Mesendoderm (in vitro differentiated cells): ENCODE results near the gene DRG1. TPM values are rescaled to one million over a fixed set of nuclear protein-coding genes. Genes with fewer than 3 reads are reported as not detected.

Source experiments
- DNase-seq: peaks from one replicate; pipeline ENCODE4 v3.0.0; 2013
- H2AK5ac ChIP-seq: 2 replicates; pipeline ENCODE4 v1.6.1; 2013; ENCODE audit warnings: low read length, inconsistent platforms
- H2BK120ac ChIP-seq: 2 replicates; pipeline ENCODE4 v1.6.1; 2013; ENCODE audit warnings: low read depth, mild to moderate bottlenecking, low read length, moderate library complexity, mixed read lengths
- H2BK15ac ChIP-seq: replicated peaks from 2 replicates; pipeline ENCODE4 v1.6.1; 2013; ENCODE audit warnings: low read depth, mild to moderate bottlenecking, moderate library complexity
- H2BK5ac ChIP-seq: 2 replicates; pipeline ENCODE4 v1.6.1; 2013; ENCODE audit warnings: low read length, inconsistent platforms
- H3K18ac ChIP-seq: 2 replicates; pipeline ENCODE4 v1.6.1; 2013; ENCODE audit warnings: mild to moderate bottlenecking, low read length, mixed read lengths
- H3K23ac ChIP-seq: one replicate; pipeline ENCODE4 v1.6.1; 2013; ENCODE audit warnings: low read length
- H3K27ac ChIP-seq: 2 replicates; pipeline ENCODE4 v1.5.1; 2013; ENCODE audit warnings: low read depth, mild to moderate bottlenecking, inconsistent platforms, low read length, moderate library complexity
- H3K27me3 ChIP-seq: 2 replicates; pipeline ENCODE4 v1.6.1; 2013; ENCODE audit warnings: low read length, control low read depth, mild to moderate bottlenecking, inconsistent platforms; ENCODE audit not compliant: insufficient read depth, poor library complexity
- H3K36me3 ChIP-seq: 2 replicates; pipeline ENCODE4 v1.6.1; 2013; ENCODE audit warnings: low read length, inconsistent platforms; ENCODE audit not compliant: control insufficient read depth, insufficient read depth
- H3K4ac ChIP-seq: one replicate; pipeline ENCODE4 v1.6.1; 2013; ENCODE audit warnings: low read depth, mild to moderate bottlenecking, low read length, moderate library complexity
- H3K4me1 ChIP-seq: 2 replicates; pipeline ENCODE4 v1.6.1; 2013; ENCODE audit warnings: low read depth, low read length, inconsistent platforms; ENCODE audit not compliant: control insufficient read depth
- H3K4me2 ChIP-seq: 2 replicates; pipeline ENCODE4 v1.6.1; 2013; ENCODE audit warnings: low read length
- H3K4me3 ChIP-seq: 2 replicates; pipeline ENCODE4 v1.5.1; 2013; ENCODE audit warnings: mild to moderate bottlenecking, low read length
- H3K56ac ChIP-seq: one replicate; pipeline ENCODE4 v1.6.1; 2013; ENCODE audit warnings: low read length
- H3K79me1 ChIP-seq: 2 replicates; pipeline ENCODE4 v1.6.1; 2013; ENCODE audit warnings: low read length, inconsistent platforms
- H3K79me2 ChIP-seq: 2 replicates; pipeline ENCODE4 v1.6.1; 2013; ENCODE audit warnings: mild to moderate bottlenecking, low read length; ENCODE audit not compliant: control insufficient read depth, insufficient read depth
- H3K9ac ChIP-seq: 2 replicates; pipeline ENCODE4 v1.6.1; 2013; ENCODE audit warnings: low read length, inconsistent platforms
- H4K5ac ChIP-seq: one replicate; pipeline ENCODE4 v1.6.1; 2013; ENCODE audit warnings: low read length
- H4K8ac ChIP-seq: one replicate; pipeline ENCODE4 v1.6.1; 2013; ENCODE audit warnings: low read depth, mild to moderate bottlenecking, control low read depth, low read length, moderate library complexity
- WGBS: extraction: QIAGEN DNeasy Blood & Tissue Kit; methylation state at CpG from one replicate; pipeline ENCODE4 v1.1.7; 2013; ENCODE audit warnings: low lambda C conversion rate, missing lambda C conversion rate; ENCODE audit not compliant: insufficient coverage; ENCODE audit errors: extremely low coverage; 5-methylcytosine and 5-hydroxymethylcytosine counted together
- polyA plus RNA-seq, 2 experiments: library from polyadenylated mRNA; stranded (reverse); fragments of 200-250 nt; gene quantifications; one replicate each; pipeline ENCODE4 v1.2.3, GENCODE V29; 2013

DRG1 gene, protein sequence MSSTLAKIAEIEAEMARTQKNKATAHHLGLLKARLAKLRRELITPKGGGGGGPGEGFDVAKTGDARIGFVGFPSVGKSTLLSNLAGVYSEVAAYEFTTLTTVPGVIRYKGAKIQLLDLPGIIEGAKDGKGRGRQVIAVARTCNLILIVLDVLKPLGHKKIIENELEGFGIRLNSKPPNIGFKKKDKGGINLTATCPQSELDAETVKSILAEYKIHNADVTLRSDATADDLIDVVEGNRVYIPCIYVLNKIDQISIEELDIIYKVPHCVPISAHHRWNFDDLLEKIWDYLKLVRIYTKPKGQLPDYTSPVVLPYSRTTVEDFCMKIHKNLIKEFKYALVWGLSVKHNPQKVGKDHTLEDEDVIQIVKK
- 102 TPM for polyA plus RNA-seq (2013, experiment 1 of 2)
- polyA plus RNA-seq (2013, experiment 2 of 2) = 102 TPM

DNA sequence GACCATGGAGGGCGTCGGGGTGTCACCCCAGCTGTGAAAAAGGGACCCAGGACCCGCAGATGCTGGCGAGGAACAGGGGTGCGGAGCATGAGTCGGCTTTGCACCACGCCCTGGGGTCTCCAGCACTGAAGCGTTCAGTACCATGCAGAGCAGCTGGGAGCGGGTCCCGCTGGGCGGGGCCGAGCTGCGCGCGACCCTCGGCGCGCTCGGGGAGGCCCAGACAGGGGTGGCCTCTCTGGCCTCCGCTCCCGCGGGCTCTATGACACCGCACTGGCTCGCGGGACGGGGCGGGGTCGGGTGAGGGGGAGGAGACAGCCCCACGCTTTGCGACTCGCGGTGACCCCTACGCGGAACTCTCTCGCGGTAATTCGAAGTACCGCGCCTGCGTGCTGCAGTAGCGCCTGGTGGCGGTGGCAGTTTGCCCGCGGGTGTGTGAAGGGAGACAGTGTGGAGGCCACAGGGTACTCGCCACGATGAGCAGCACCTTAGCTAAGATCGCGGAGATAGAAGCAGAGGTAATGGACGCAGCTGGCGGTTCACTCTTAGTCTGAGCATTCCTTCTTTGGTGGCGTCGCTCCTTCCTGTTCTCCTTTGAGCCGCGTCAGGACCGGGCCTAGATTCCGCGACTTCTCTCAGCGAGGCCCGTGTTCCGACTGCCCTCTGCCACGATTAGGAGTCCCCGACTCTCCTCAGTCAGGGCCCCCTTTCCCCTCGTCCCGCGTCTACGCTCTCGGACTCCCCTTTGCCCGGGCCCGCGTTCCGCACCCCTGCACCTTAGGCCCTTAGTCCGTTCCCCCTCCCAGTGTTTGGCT, at the start of gene DRG1:
Gene DRG1 (plus strand): TSS at position 394 of the 812 bp plus-strand sequence. CDS start 80 bp downstream, at position 474.
- Histone ChIP-seq H3K4me1 (no peaks in the 10 kb centered on the region), H2BK120ac (no peak within 1 kb of the TSS), H3K27me3 (no peaks in the 10 kb centered on the region), H4K5ac (no peak within 1 kb of the TSS), H3K79me2 (peaks cover 27% of the 10 kb centered on the region), H3K56ac (peak within 1 kb of the TSS; percentile 92), H4K8ac (peak within 1 kb of the TSS; percentile 88), H3K23ac (no peak within 1 kb of the TSS), H3K9ac (peak within 1 kb of the TSS; percentile 86), H3K18ac (peak within 1 kb of the TSS; percentile 85), H3K4me2 (peak within 1 kb of the TSS; percentile 51), H3K27ac (peak within 1 kb of the TSS; percentile 20), H3K79me1 (peaks cover 7% of the 10 kb centered on the region), H3K36me3 (peaks cover 3% of the 10 kb centered on the region), H2BK15ac (no peak within 1 kb of the TSS), H2AK5ac (no peak within 1 kb of the TSS), H2BK5ac (peak within 1 kb of the TSS; percentile 16), H3K4ac (peak within 1 kb of the TSS; percentile 22), H3K4me3 (peak within 1 kb of the TSS; percentile 40)
- WGBS = no CpG with 5 or more reads among the region's 72 CpGs
- peak; percentile 98 for DNase-seq

DNA sequence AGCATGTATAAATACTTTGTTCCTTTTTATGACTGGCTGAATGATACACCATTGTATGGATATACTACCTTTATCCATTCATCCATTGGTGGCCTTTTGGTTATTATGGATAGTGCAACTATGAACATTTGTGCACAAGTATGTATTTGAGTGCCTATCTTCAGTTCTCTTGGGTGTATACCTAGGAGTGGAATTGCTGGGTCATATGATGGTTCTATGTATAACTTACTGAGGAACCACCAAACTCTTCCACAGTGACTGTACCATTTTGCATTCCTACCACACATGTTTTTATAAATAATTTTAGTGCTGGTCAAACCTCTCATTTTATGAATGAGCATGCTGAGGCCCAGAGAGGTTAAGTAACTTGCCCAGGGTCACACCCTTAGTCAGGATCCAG, 49.4 kb upstream of the DRG1 start:
- H3K79me2 ChIP-seq = peaks cover 9% of the 10 kb centered on the region
- DNase-seq = no peak
- no peak overlapping the region for H3K27ac ChIP-seq
- H3K23ac ChIP-seq = no peak overlapping the region
- no peak overlapping the region for H3K18ac ChIP-seq
- H3K27me3 ChIP-seq = no peaks in the 10 kb centered on the region
- H3K56ac ChIP-seq = no peak overlapping the region
- H2BK5ac ChIP-seq = no peak overlapping the region
- H3K4ac ChIP-seq = no peak overlapping the region
- peaks cover 2% of the 10 kb centered on the region for H3K4me1 ChIP-seq
- no peak overlapping the region for H4K8ac ChIP-seq
- H2BK120ac ChIP-seq = no peak overlapping the region
- H2AK5ac ChIP-seq = no peak overlapping the region
- no peak overlapping the region for H3K4me2 ChIP-seq
- H3K79me1 ChIP-seq = peaks cover 3% of the 10 kb centered on the region
- H4K5ac ChIP-seq = no peak overlapping the region
- no peak overlapping the region for H3K4me3 ChIP-seq
- no peak overlapping the region for H2BK15ac ChIP-seq
- H3K9ac ChIP-seq = no peak overlapping the region
- H3K36me3 ChIP-seq = no peaks in the 10 kb centered on the region

DNA sequence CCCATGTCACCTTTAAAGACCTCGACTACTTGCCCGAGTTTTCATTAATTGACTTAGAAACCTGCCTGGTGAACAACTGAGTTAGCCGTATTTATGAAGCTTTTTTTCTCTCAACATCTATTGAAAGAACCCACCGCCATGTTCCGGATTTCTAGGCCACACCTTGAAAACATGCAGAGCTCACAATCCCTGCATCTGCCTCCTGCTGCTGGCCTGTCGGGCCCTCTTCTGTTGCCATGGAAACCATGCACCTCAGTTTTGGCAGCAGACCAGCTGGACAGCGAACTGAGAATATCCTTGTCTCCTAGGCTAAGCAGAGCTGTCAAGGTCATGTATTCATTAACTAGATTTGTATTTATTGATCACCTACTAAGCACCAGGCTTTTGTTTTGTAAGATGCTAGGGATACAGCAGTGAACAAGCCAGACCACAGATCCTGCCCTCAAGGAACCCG, 49.0 kb upstream of the DRG1 start:
- no peak overlapping the region for H4K8ac ChIP-seq
- H3K9ac ChIP-seq = no peak overlapping the region
- H3K36me3 ChIP-seq = no peaks in the 10 kb centered on the region
- H3K23ac ChIP-seq = no peak overlapping the region
- H3K4me1 ChIP-seq = peaks cover 2% of the 10 kb centered on the region
- peaks cover 1% of the 10 kb centered on the region for H3K79me1 ChIP-seq
- H3K18ac ChIP-seq = no peak overlapping the region
- H2BK15ac ChIP-seq = no peak overlapping the region
- no peak overlapping the region for H4K5ac ChIP-seq
- no peak overlapping the region for H3K4me2 ChIP-seq
- no peaks in the 10 kb centered on the region for H3K27me3 ChIP-seq
- no peak overlapping the region for H2BK120ac ChIP-seq
- no peak overlapping the region for H3K4ac ChIP-seq
- H3K27ac ChIP-seq = no peak overlapping the region
- peak; percentile 66 for DNase-seq
- no CpG with 5 or more reads among the region's 8 CpGs for WGBS
- H3K56ac ChIP-seq = no peak overlapping the region
- no peak overlapping the region for H2BK5ac ChIP-seq
- H2AK5ac ChIP-seq = no peak overlapping the region
- H3K4me3 ChIP-seq = no peak overlapping the region
- peaks cover 4% of the 10 kb centered on the region for H3K79me2 ChIP-seq

DNA sequence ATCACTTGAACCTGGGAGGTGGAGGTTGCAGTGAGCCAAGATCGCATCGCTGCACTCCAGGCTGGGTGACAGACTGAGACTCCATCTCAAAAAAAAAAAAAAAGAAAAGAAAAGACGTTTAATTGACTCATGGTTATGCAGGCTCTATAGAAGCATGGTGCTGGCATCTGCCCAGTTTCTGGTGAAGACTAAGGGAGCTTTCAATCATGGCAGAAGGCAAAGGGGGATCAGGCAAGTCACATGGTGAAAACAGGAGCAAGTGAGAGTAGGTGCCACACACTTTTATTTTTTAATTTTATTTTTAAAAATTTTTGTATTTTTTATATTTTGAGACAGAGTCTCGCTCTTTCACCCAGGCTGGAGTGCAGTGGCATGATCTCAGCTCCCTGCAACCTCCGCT, 44.9 kb upstream of the DRG1 start:
- Histone ChIP-seq H3K36me3 (no peaks in the 10 kb centered on the region), H3K79me1 (no peaks in the 10 kb centered on the region), H4K5ac (no peak overlapping the region), H3K18ac (no peak overlapping the region), H3K4me2 (no peak overlapping the region), H3K4ac (no peak overlapping the region), H3K4me3 (no peak overlapping the region), H2BK120ac (no peak overlapping the region), H2AK5ac (no peak overlapping the region), H2BK5ac (no peak overlapping the region), H3K4me1 (no peaks in the 10 kb centered on the region), H3K9ac (no peak overlapping the region), H4K8ac (no peak overlapping the region), H3K27me3 (no peaks in the 10 kb centered on the region), H3K27ac (no peak overlapping the region), H3K56ac (no peak overlapping the region), H2BK15ac (no peak overlapping the region), H3K79me2 (no peaks in the 10 kb centered on the region), H3K23ac (no peak overlapping the region)
- no CpG with 5 or more reads among the region's 5 CpGs for WGBS
- DNase-seq = no peak

DNA sequence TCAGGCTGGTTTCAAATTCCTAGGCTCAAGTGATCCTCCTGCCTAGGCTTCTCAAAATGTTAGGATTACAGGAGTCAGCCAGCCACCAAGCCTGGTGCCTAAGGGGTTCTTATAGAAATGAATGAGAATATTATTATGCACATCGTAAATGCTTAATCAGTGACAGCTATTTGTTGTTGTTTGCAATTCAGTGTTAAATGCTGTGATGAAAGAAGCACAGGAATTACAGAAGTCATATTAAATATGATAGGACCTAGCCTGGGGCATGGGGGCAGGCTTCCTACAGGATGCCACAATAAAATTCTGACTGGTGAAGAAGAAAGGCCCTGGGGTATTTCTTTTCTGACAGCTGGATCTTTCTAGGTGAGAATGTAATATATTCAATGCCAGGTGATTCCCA, 39.4 kb upstream of the DRG1 start:
- H3K79me2 ChIP-seq = no peaks in the 10 kb centered on the region
- no peak overlapping the region for H4K5ac ChIP-seq
- H3K4me1 ChIP-seq = no peaks in the 10 kb centered on the region
- no peak overlapping the region for H3K4ac ChIP-seq
- peak overlapping the region; percentile 35 for H2BK120ac ChIP-seq
- H3K9ac ChIP-seq = no peak overlapping the region
- WGBS = no CpG with 5 or more reads among the region's 1 CpG
- no peak overlapping the region for H3K23ac ChIP-seq
- no peak overlapping the region for H3K4me3 ChIP-seq
- no peak overlapping the region for H2AK5ac ChIP-seq
- H3K36me3 ChIP-seq = no peaks in the 10 kb centered on the region
- no peak for DNase-seq
- H3K4me2 ChIP-seq = no peak overlapping the region
- H2BK5ac ChIP-seq = no peak overlapping the region
- peak overlapping the region; percentile 67 for H3K56ac ChIP-seq
- no peak overlapping the region for H2BK15ac ChIP-seq
- H3K27ac ChIP-seq = peak overlapping the region; percentile 45
- H3K27me3 ChIP-seq = no peaks in the 10 kb centered on the region
- H4K8ac ChIP-seq = no peak overlapping the region
- no peak overlapping the region for H3K18ac ChIP-seq
- no peaks in the 10 kb centered on the region for H3K79me1 ChIP-seq
